IgD-negative memory B cell (primary cell): ENCODE results near the gene THRB. TPM values are rescaled to one million over a fixed set of nuclear protein-coding genes. Genes with fewer than 3 reads are reported as not detected.
A peak's percentile ranks its signal among the peaks of the same experiment; 100 is the strongest.

ENCODE experiments used
- H3K27ac Mint-ChIP-seq, 3 donors: one replicate each; pipeline ENCODE4 v1.8.0; 2020 to 2022; ENCODE audit warnings: mild to moderate bottlenecking in 3 of 3, mixed read lengths in 3 of 3, moderate library complexity in 1 of 3
- H3K27me3 Mint-ChIP-seq: one replicate; pipeline ENCODE4 v1.8.0; 2021; ENCODE audit warnings: mixed read lengths
- H3K36me3 Mint-ChIP-seq: one replicate; pipeline ENCODE4 v1.8.0; 2020; ENCODE audit warnings: mild to moderate bottlenecking, mixed read lengths
- H3K4me1 Mint-ChIP-seq, 3 donors: one replicate each; pipeline ENCODE4 v1.8.0; 2020 to 2022; ENCODE audit warnings: mixed read lengths in 3 of 3, mild to moderate bottlenecking in 1 of 3
- H3K4me3 Mint-ChIP-seq, 4 donors: one replicate each; pipeline ENCODE4 v1.8.0; 2020 to 2022; ENCODE audit warnings: mild to moderate bottlenecking in 4 of 4, mixed read lengths in 4 of 4, moderate library complexity in 3 of 4
- H3K9me3 Mint-ChIP-seq, 3 donors: one replicate each; pipeline ENCODE4 v1.8.0; 2020 to 2021; ENCODE audit warnings: mixed read lengths in 3 of 3, mild to moderate bottlenecking in 1 of 3
- polyA plus RNA-seq: library from polyadenylated mRNA; unstranded; fragments of 300-500 nt; fragmentation: Illumina TruSeq; gene quantifications from one replicate; pipeline ENCODE4 v1.2.3, GENCODE V29; 2021

THRB gene
- polyA plus RNA-seq, 1 donor from 2014 or later, result 0.38 TPM

DNA sequence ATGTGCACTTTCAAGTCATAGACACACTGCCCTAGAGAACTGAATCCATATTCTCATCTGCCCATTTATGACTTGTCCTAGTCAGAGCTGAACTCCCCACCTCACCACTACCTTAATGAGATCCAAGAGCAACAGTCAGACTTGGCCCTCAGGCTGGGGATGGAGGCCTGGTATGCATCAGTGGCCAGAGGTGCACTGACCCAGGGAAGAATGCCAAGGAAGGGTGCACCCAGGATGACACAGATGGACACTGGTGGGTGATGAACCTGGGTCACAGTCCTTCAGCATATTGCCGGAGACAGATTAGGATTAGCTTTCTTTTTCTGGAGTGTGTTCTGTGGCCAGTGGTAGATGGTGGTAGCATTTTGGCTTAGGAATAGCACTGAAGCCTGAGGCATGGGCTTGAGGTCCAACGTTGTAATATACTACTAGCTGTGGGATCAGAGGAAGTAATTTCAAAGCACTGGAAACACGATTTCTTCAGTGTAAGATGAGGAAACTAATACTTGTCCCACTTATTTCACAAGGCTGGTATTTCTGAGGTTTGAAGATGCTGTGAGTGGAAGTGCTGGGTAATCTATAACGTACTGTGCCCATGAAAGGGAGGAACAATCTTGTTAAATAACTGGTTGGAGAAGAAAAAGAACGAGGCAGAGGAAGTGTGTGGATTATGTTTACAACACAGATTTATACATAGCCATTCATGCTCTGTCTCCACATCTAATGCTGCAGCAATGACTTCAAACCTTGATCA, 265.0 kb downstream of the THRB start:
- Mint-ChIP-seq H3K4me3 (no peak overlapping the region), H3K9me3 (no peaks in the 10 kb centered on the region), H3K36me3 (peaks cover 2% of the 10 kb centered on the region), H3K27ac (no peak overlapping the region), H3K27me3 (no peaks in the 10 kb centered on the region), H3K4me1 (peaks cover 3 to 8% (median 3%) of the 10 kb centered on the region in 3 donors)

DNA sequence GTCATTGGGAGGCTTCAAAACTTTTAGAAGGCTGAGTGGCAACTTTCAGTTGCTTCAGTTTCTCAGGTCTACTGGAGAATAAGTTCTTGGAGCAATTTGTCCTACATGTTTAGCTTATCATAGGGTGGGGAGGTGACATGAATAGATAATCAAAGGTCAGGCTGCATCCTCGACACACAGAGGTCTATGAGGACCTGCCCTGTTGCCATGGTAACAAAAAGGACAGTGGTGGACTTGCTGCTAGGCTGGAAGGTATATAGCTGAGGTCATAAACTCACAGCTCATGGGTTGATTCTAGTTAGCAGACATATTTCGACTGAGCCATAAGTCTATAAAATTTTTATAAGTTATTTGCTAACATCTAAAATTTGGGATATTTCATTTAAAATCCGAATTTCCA, 267.0 kb downstream of the THRB start:
- H3K27me3 Mint-ChIP-seq, result no peaks in the 10 kb centered on the region
- H3K36me3 Mint-ChIP-seq, result peaks cover 2% of the 10 kb centered on the region
- H3K9me3 Mint-ChIP-seq, result no peaks in the 10 kb centered on the region
- H3K4me3 Mint-ChIP-seq, result no peak overlapping the region
- peak overlapping the region in 1 of 3 donors; percentile 63 for H3K27ac Mint-ChIP-seq
- peaks cover 5 to 9% (median 6%) of the 10 kb centered on the region in 3 donors for H3K4me1 Mint-ChIP-seq

DNA sequence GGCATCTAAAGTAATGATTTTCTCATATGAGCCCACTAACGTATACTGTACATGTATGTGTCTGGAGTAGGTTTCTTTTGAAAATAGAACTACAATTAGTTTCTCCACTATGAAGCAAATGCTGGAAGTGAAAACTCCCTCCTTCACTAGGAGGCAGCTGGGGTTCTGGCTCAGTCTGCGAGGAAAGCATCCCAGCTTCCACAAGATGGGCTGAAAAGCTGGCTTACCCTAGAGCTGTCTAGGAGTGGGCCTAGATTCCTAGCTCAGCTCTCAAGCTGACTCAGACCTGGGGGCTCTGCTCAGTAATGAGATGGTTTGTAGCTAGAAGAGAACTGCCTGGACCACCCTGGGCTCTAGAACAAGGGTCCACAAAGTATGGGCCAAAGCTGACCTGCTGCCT, 268.3 kb downstream of the THRB start:
- Mint-ChIP-seq H3K9me3 (no peaks in the 10 kb centered on the region), H3K4me1 (peaks cover 5 to 9% (median 6%) of the 10 kb centered on the region in 3 donors), H3K4me3 (no peak overlapping the region), H3K36me3 (peaks cover 1% of the 10 kb centered on the region), H3K27ac (no peak overlapping the region), H3K27me3 (peaks cover 7% of the 10 kb centered on the region)

DNA sequence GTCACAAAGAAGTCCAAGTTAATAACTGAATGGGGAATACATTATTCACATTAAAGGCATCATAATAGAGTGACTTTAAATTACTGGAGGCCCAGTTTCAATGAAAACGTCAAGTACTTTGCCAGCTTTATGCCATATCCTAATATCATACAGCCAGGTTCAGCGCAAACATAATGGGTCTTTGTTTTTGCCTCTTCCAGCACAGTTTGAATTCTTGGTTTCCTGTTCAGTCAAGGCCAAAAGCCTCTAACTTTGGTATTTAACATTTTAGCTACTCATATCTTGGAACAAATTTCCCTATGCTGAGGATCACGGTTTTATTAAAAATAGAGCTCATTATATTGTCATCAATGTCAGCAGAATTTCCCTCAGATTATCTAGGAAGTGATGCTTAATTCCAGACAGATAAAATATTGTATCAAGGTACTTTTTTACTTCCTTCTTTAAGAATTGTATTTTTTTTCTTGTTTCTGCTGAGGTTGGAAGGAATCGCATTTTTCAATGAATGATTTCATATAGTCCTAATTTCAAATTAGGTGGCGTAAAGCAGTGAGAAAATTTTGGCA, 269.2 kb downstream of the THRB start:
- peaks cover 7% of the 10 kb centered on the region for H3K27me3 Mint-ChIP-seq
- H3K36me3 Mint-ChIP-seq, result peaks cover 1% of the 10 kb centered on the region
- no peaks in the 10 kb centered on the region for H3K9me3 Mint-ChIP-seq
- H3K27ac Mint-ChIP-seq, result no peak overlapping the region
- H3K4me3 Mint-ChIP-seq, result no peak overlapping the region
- H3K4me1 Mint-ChIP-seq, result peaks cover 5 to 9% (median 6%) of the 10 kb centered on the region in 3 donors

DNA sequence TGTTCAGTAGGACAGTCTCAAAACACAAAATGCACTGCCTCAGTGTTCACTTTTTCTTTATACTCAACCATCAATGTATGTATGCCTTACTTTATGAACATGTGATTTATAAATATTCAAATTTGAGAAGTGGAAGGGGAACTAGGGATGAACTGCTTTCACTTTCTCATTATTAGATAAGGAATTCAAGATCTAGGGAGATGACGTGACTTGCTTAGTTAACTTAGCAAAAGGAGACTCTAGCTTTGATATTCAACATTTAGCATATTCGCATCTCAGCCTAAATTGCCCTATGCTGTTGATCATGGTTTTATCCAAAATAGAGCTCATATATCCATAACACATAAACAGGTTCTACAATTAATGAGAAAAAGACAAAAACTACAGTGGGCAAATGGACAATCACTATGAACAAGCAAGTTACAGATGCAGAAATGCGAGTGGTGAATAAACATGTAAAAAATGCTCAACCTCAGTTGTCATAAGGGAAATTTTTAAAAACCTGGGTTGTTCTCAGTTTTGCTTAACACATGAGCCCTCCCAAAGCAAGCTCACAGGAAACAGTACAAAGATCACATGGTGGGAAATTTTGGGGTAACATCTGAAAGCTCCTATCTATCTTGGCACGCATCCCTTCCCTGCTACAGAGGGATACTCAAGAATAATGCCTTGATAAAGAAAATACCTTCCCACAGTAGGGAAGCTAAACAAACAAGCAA, 269.8 kb downstream of the THRB start:
- peaks cover 7% of the 10 kb centered on the region for H3K27me3 Mint-ChIP-seq
- peaks cover 5 to 9% (median 6%) of the 10 kb centered on the region in 3 donors for H3K4me1 Mint-ChIP-seq
- no peak overlapping the region for H3K27ac Mint-ChIP-seq
- no peaks in the 10 kb centered on the region for H3K9me3 Mint-ChIP-seq
- peaks cover 1% of the 10 kb centered on the region for H3K36me3 Mint-ChIP-seq
- peak overlapping the region in 1 of 4 donors; percentile 46 for H3K4me3 Mint-ChIP-seq

DNA sequence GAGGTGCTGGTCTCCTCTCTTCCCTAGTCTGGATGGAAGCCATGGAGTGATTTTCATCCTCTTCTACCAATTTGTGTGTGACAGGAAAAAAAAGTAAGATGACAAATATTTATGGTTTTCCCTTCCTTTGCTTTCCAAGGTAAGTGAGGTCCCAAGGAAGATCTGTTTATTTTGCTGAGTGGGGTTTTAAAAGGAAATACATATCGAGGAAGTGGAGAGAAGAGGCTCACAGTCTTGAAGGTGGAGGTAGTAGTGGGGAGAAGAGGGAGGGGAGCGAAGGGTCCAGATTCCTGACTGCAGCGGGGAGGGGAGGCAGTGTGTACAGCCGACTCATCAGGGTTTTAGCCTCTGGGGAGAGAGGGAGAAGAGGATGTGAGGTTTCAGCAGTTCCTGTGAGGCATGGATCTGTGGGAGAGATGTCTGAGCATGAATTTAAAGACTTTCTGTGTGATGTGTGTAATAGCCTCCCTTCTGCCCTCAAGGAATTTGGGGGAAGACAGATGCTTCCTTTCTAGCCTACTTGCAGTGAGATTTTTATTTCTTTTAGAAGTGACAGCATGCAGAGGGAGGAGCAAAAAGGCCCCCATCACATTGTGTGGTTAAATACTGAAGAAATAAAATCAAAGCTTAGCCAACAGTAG, 272.4 kb downstream of the THRB start:
- peaks cover 7% of the 10 kb centered on the region for H3K27me3 Mint-ChIP-seq
- H3K4me3 Mint-ChIP-seq, result no peak overlapping the region
- H3K36me3 Mint-ChIP-seq, result peaks cover 1% of the 10 kb centered on the region
- H3K9me3 Mint-ChIP-seq, result no peaks in the 10 kb centered on the region
- H3K4me1 Mint-ChIP-seq, result peaks cover 5 to 9% (median 6%) of the 10 kb centered on the region in 3 donors
- H3K27ac Mint-ChIP-seq, result no peak overlapping the region

DNA sequence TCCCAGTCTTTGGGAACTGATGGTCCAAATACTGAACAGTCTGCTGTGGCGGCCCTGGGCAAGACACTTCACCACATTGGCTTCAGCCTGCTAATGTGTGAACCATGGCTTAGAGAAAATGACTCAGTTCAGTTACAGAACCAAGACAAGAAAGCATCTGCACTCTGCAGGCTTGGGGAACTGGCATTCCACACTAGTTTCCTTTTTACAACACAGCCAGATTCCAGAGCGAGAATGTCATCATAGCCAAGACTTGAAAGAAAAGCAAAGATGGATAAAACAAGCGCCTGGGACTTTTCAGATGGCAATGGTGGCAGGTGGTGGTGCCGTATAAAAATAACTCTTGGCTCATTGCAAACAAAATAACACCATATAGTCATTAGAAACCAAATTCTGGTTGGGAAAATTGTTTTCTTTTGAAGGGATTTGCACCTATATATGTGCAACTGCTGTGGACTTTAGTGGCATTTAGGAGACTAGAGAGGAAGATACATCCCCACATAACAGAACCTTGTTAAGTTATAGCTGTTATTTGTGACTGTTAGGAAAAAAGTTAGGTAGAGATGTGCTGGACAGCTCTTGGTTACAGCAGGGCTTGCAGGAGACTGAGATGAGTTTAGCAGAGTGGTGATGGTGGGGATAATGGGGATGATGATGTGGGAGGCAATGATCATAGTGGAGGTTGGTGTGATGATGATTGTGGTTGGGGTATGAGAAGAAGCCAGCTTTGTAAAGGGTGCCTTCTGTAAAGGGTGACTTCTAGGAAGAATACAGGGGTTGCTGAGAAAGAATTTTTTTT, 273.6 kb downstream of the THRB start:
- no peak overlapping the region for H3K27ac Mint-ChIP-seq
- H3K4me3 Mint-ChIP-seq, result peak overlapping the region in 1 of 4 donors; percentile 13
- peaks cover 5 to 9% (median 6%) of the 10 kb centered on the region in 3 donors for H3K4me1 Mint-ChIP-seq
- no peaks in the 10 kb centered on the region for H3K9me3 Mint-ChIP-seq
- peaks cover 1% of the 10 kb centered on the region for H3K36me3 Mint-ChIP-seq
- H3K27me3 Mint-ChIP-seq, result peaks cover 7% of the 10 kb centered on the region

DNA sequence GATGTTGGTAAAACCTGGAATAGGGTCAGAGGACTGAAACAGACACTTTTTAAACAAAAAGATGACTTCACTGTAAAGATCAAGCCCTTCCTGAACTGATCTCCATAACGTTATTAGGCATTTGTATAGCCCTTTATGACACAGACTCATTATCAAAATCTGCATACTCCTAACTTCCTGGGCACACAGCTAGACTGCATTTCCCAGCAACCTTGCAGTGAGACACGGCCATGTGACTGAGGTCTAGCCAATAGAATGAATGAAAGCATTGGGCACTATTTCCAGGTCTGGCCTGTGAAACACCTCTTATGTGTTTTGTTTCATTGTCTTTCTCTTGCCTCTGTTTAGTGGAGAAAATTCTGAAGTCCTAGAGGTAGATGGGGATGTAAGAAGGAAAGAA, 279.1 kb downstream of the THRB start:
- Mint-ChIP-seq H3K4me1 (peaks cover 0 to 2% (median 0%) of the 10 kb centered on the region in 3 donors), H3K9me3 (peaks cover 0 to 3% (median 0%) of the 10 kb centered on the region in 3 donors)

DNA sequence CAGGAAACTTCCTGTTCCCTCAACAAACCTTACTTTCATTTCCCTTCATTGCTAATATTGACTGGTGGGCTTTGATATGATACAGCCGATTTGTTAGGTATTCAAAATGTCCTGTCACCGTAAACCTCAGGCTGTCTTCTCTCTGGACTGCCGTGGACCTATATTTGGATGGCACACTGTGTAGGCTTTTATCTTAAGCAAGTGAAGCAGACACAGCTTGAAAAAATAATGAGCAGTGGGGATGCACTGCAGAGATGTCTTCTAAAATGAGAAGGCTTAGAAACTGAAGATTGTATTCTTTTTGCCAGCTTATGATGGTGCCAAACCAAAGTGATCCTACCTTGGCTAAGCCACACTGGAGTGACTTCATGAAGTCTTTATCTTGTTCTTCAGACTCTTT, 283.3 kb downstream of the THRB start:
- Mint-ChIP-seq H3K4me1 (peaks cover 0 to 2% (median 0%) of the 10 kb centered on the region in 3 donors), H3K27ac (no peak overlapping the region), H3K9me3 (peaks cover 0 to 5% (median 0%) of the 10 kb centered on the region in 3 donors), H3K36me3 (peaks cover 2% of the 10 kb centered on the region), H3K4me3 (no peak overlapping the region), H3K27me3 (peaks cover under 1% of the 10 kb centered on the region)

More for the DNA sequence above, 279.1 kb downstream of the THRB start:
- Mint-ChIP-seq H3K4me3 (no peak overlapping the region), H3K27me3 (no peaks in the 10 kb centered on the region), H3K36me3 (no peaks in the 10 kb centered on the region), H3K27ac (no peak overlapping the region)

DNA sequence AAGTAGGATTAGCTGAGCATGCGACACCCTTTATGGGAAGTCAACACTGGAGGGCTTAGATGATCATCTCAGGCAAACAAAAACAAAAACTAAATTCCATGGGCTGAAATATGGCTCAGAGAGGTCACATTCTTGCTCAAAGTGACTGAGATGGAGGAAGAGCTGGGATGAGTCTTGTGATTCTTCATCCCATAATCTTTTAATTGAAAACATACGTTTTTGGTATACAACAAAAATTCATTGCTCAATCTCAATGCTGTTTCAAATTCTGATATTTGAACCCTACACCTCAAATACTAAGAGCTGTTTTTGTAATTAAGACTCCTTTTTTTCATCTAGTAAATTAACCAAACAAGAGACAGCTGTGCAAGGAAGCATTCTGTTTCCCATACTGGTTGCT, 292.6 kb downstream of the THRB start:
- H3K4me3 Mint-ChIP-seq, result no peak overlapping the region
- no peaks in the 10 kb centered on the region for H3K4me1 Mint-ChIP-seq
- H3K27me3 Mint-ChIP-seq, result peaks cover 4% of the 10 kb centered on the region
- no peaks in the 10 kb centered on the region for H3K36me3 Mint-ChIP-seq
- H3K27ac Mint-ChIP-seq, result no peak overlapping the region
- H3K9me3 Mint-ChIP-seq, result peaks cover 0 to 4% (median 2%) of the 10 kb centered on the region in 3 donors

DNA sequence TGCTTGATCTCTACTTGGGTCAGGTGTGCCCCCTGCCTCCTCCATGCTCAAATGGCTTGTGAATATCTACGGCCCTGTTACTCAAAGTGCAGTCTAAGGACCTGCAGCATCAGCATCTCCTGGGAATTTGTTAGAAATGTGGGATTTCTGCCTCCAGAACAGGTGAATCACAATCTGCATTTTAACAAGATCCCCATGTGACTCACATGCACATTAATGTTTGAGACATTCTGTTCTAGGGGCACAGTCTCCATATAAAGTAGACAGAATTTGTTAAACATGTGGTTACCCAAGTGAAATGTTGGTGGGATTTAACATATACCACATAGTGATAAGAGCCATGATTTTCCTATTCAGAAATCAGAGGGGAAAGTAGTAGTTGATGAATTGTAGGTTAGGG, 293.3 kb downstream of the THRB start:
- Mint-ChIP-seq H3K4me3 (no peak overlapping the region), H3K4me1 (no peaks in the 10 kb centered on the region), H3K27me3 (peaks cover 2% of the 10 kb centered on the region), H3K27ac (no peak overlapping the region), H3K36me3 (no peaks in the 10 kb centered on the region), H3K9me3 (peaks cover 0 to 3% (median 2%) of the 10 kb centered on the region in 3 donors)

DNA sequence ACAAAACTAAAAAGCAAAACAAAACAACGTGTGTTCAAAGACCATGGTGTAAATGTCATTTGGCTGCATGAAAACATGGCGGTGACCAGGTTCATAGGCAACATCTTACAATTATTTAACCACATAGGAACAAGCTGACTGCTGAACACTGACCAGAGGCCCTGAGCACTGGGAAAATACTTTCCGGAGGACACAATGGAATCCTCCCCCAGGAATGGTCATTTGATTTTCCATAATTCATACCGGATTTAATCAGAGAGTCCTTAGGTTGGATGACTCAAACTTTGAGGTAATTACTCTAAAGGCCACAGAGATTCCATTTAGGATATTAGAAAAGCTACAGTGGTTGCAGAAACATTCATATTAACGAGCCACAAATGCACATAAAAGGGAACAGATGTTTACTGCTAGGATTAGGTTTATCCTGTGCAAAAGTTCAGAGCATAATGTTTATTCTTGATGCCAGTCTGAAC, 294.8 kb downstream of the THRB start:
- Mint-ChIP-seq H3K4me1 (no peaks in the 10 kb centered on the region), H3K27me3 (peaks cover 2% of the 10 kb centered on the region), H3K36me3 (no peaks in the 10 kb centered on the region), H3K4me3 (no peak overlapping the region), H3K27ac (no peak overlapping the region), H3K9me3 (peaks cover 0 to 3% (median 2%) of the 10 kb centered on the region in 3 donors)

DNA sequence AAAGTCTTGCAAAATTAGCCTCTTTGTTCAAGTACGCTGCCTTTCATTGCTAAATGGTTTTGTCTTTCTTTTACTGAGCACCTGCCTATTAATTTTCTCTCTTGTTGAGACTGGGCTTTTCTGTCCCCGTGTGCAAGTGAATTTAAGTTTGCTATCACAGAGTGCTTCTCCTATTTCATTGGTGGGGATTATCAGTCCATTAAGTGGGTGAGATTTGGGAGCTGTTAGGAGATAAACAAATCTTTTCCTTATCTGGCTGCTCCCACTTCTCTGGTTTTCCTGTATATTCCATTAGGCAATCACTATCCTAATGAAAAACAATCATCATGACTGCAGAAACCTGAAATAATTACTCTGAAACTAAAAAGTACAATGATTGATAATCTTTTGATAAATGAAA, 295.4 kb downstream of the THRB start:
- Mint-ChIP-seq H3K27me3 (peaks cover 2% of the 10 kb centered on the region), H3K4me3 (no peak overlapping the region), H3K36me3 (no peaks in the 10 kb centered on the region), H3K9me3 (peaks cover 0 to 2% (median 0%) of the 10 kb centered on the region in 3 donors), H3K4me1 (no peaks in the 10 kb centered on the region), H3K27ac (no peak overlapping the region)

DNA sequence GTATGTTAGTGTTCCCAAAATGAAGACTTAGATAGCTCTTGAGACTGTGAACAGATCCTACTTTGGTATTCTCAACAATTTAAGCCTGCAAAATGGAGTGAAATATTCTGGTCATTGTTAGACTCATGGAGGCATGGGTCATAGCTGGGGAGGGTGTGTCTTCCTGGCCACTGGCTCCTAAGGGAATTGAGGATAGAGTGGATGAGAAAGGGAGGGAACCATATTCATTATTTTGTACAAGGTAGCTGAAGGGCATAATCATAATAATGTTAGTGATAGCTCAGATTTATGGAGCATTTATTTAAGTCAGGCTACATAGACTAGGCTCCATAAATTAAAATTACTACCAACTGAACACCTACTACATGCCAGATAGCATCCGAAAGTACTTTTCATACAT, 295.9 kb downstream of the THRB start:
- peaks cover 2% of the 10 kb centered on the region for H3K27me3 Mint-ChIP-seq
- H3K36me3 Mint-ChIP-seq, result no peaks in the 10 kb centered on the region
- H3K9me3 Mint-ChIP-seq, result peaks cover 0 to 2% (median 0%) of the 10 kb centered on the region in 3 donors
- H3K4me3 Mint-ChIP-seq, result no peak overlapping the region
- H3K27ac Mint-ChIP-seq, result no peak overlapping the region
- no peaks in the 10 kb centered on the region for H3K4me1 Mint-ChIP-seq
